ENCODE results near the gene CD1C.

Gene CD1C

GRCh38 chr1:158295791-158296190 lies 6.1 kb downstream of the CD1C start:
- Histone ChIP-seq H3K9me3 (ENCODE audit: insufficient read depth, low read length) (peaks cover 14% of the 10 kb centered on the region; the same call in 1 of the 2 replicates), H3K4me3 (ENCODE audit: low read length) (no peak overlapping the region), H3K9ac (ENCODE audit: low read length) (no peak overlapping the region), H3K4me2 (ENCODE audit: low read length) (no peak overlapping the region), H3K27me3 (ENCODE audit: low read depth, low read length) (no peaks in the 10 kb centered on the region), H3K4me1 (ENCODE audit: low read length) (peaks cover 13% of the 10 kb centered on the region), H3K79me2 (ENCODE audit: low read length) (no peaks in the 10 kb centered on the region; the same call in 1 of the 2 replicates), H3K27ac (ENCODE audit: low read length) (no peak overlapping the region), H2AFZ (ENCODE audit: low read depth, low read length) (no peak overlapping the region), H3K36me3 (replicated peaks; ENCODE audit: low read depth, low read length) (peaks cover 40% of the 10 kb centered on the region), H4K20me1 (ENCODE audit: insufficient read depth, low read length) (no peaks in the 10 kb centered on the region)
- TF ChIP-seq EZH2phosphoT487 (IDR thresholded peaks at IDR 0.05; ENCODE audit: low read depth) (no peak), CTCF (IDR thresholded peaks at IDR 0.05; ENCODE audit: low read depth, low read length) (no peak)

GRCh38 chr1:158310623-158311022 lies 20.9 kb downstream of the CD1C start:
- TF ChIP-seq EZH2phosphoT487 (IDR thresholded peaks at IDR 0.05; ENCODE audit: low read depth) (no peak), CTCF (IDR thresholded peaks at IDR 0.05; ENCODE audit: low read depth, low read length) (no peak)
- peaks cover 12% of the 10 kb centered on the region for H3K4me1 ChIP-seq (ENCODE audit: low read length)
- no peak overlapping the region for H2AFZ ChIP-seq (ENCODE audit: low read depth, low read length)
- no peaks in the 10 kb centered on the region for H3K27me3 ChIP-seq (ENCODE audit: low read depth, low read length)
- H3K36me3 ChIP-seq (replicated peaks; ENCODE audit: low read depth, low read length), result no peaks in the 10 kb centered on the region
- no peak overlapping the region for H3K27ac ChIP-seq (ENCODE audit: low read length)
- no peaks in the 10 kb centered on the region for H4K20me1 ChIP-seq (ENCODE audit: insufficient read depth, low read length)
- H3K4me3 ChIP-seq (ENCODE audit: low read length), result no peak overlapping the region
- no peak overlapping the region for H3K4me2 ChIP-seq (ENCODE audit: low read length)
- no peaks in the 10 kb centered on the region for H3K79me2 ChIP-seq (ENCODE audit: low read length)
- no peak overlapping the region for H3K9ac ChIP-seq (ENCODE audit: low read length)
- H3K9me3 ChIP-seq (ENCODE audit: insufficient read depth, low read length), result 0 out of 2 replicates have a peak, but pooled peaks cover 5% of the 10 kb centered on the region

GRCh38 chr1:158311066-158311465 lies 21.3 kb downstream of the CD1C start:
- Histone ChIP-seq H3K27ac (ENCODE audit: low read length) (no peak overlapping the region), H3K36me3 (replicated peaks; ENCODE audit: low read depth, low read length) (no peaks in the 10 kb centered on the region), H3K9ac (ENCODE audit: low read length) (no peak overlapping the region), H2AFZ (ENCODE audit: low read depth, low read length) (no peak overlapping the region), H3K4me1 (ENCODE audit: low read length) (peaks cover 12% of the 10 kb centered on the region), H3K4me2 (ENCODE audit: low read length) (no peak overlapping the region), H4K20me1 (ENCODE audit: insufficient read depth, low read length) (no peaks in the 10 kb centered on the region), H3K27me3 (ENCODE audit: low read depth, low read length) (no peaks in the 10 kb centered on the region), H3K4me3 (ENCODE audit: low read length) (no peak overlapping the region), H3K9me3 (ENCODE audit: insufficient read depth, low read length) (0 out of 2 replicates have a peak, but pooled peaks cover 5% of the 10 kb centered on the region), H3K79me2 (ENCODE audit: low read length) (no peaks in the 10 kb centered on the region)
- TF ChIP-seq CTCF (IDR thresholded peaks at IDR 0.05; ENCODE audit: low read depth, low read length) (no peak), EZH2phosphoT487 (IDR thresholded peaks at IDR 0.05; ENCODE audit: low read depth) (no peak)

GRCh38 chr1:158323866-158324265 lies 34.1 kb downstream of the CD1C start:
- Histone ChIP-seq H3K4me1 (ENCODE audit: low read length) (peaks cover 31% of the 10 kb centered on the region), H2AFZ (ENCODE audit: low read depth, low read length) (no peak overlapping the region), H3K4me3 (ENCODE audit: low read length) (no peak overlapping the region), H3K79me2 (ENCODE audit: low read length) (no peaks in the 10 kb centered on the region), H3K27me3 (ENCODE audit: low read depth, low read length) (no peaks in the 10 kb centered on the region), H3K9me3 (ENCODE audit: insufficient read depth, low read length) (peaks cover 23% of the 10 kb centered on the region), H3K9ac (ENCODE audit: low read length) (no peak overlapping the region; the same call in 1 of the 2 replicates), H3K27ac (ENCODE audit: low read length) (peak overlapping the region; percentile 57; the same call in 1 of the 2 replicates), H4K20me1 (ENCODE audit: insufficient read depth, low read length) (no peaks in the 10 kb centered on the region), H3K36me3 (replicated peaks; ENCODE audit: low read depth, low read length) (peaks cover 27% of the 10 kb centered on the region), H3K4me2 (ENCODE audit: low read length) (peak overlapping the region; percentile 49)
- TF ChIP-seq EZH2phosphoT487 (IDR thresholded peaks at IDR 0.05; ENCODE audit: low read depth), result no peak
- no peak for TF ChIP-seq CTCF (IDR thresholded peaks at IDR 0.05; ENCODE audit: low read depth, low read length)
